Cardiac septum (tissue), 1 donor: ENCODE data around the gene VN1R4. TPM values are rescaled to one million over a fixed set of nuclear protein-coding genes. Genes with fewer than 3 reads are reported as not detected.
"Not testable (repeated sequence)": the region's sequence is repeated elsewhere in the genome, so short reads cannot be mapped to it uniquely, and the experiment has no call there.

ENCODE experiments used
- DNase-seq: peaks from one replicate; pipeline ENCODE4 v3.0.0-alpha.2; 2020; ENCODE audit warnings: low spot score
- intact Hi-C: fragments of 100-400 bp; cut with DNase I; formaldehyde crosslinking; loops from one replicate; pipeline ENCODE4 v1.14.0; 2022
- long read RNA-seq: library from polyadenylated mRNA; unstranded; transcript quantifications from one replicate; pipeline ENCODE4 v2.0.0, GENCODE V29; 2021
- total RNA-seq: library from RNA; stranded (reverse); fragmentation: NEBNext Ultra II Directional; extraction: Animal tissue kit (Norgen Biotek cat#: 25700); gene quantifications from one replicate; pipeline ENCODE4 v1.2.1, GENCODE V29; 2021
- donor health status: DM: no; HTN: no; CAD: no.

The VN1R4 gene, protein sequence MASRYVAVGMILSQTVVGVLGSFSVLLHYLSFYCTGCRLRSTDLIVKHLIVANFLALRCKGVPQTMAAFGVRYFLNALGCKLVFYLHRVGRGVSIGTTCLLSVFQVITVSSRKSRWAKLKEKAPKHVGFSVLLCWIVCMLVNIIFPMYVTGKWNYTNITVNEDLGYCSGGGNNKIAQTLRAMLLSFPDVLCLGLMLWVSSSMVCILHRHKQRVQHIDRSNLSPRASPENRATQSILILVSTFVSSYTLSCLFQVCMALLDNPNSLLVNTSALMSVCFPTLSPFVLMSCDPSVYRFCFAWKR
- total RNA-seq: not detected
- long read RNA-seq: 0 reads

DNA sequence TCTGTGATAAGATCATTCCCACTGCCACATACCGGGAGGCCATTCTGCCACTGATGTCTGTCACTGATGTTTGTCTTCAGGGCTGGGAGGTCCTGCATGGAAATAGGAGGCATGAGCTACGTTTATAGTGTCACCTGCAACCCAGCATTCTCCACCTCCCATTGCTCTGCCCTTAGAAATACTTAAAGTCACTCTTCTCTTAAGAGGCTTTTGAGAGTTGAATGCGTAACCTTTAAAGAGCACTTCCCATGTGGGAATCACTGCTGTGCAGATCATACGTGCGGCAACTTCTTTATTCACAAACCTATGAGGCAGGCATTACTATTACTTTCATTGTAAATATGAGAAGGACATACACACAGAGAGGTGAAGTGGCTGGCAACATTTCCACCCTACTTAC, at the start of gene VN1R4:
VN1R4 (minus strand) TSS at position 101 of the 400 bp plus-strand sequence; CDS start at position 43, 58 bp downstream.
- intact Hi-C loops, DNase-seq: not testable (repeated sequence)

DNA sequence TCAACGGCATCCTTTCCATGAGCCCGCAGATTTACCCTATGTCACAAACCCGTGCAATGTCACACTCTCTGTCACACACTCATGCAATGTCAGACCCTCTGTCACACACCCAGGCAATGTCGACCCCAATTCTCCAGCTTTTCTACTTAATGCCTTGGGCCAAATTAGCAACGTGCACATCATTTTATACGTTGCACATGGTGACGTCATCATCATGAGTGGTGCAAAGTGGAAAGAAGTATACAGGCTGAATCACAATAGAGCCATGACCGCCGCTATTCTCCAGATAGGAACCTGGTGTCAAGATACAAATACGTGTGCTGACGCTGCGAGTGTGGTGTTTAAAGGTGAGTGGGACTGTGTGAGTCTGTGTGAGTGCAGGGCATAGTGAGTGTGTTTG, 44.4 kb upstream of the VN1R4 start:
- no peak for DNase-seq
- intact Hi-C loops: no loop called here

GRCh38 chr19:53311044-53311443, 43.5 kb upstream of the VN1R4 start:
- no peak for DNase-seq
- intact Hi-C loops: no loop called here

GRCh38 chr19:53308339-53308811, 40.9 kb upstream of the VN1R4 start:
- intact Hi-C loops: no loop called here
- DNase-seq: no peak

- intact Hi-C loops, DNase-seq: not testable (repeated sequence)
Observed at GRCh38 chr19:53301341-53301740, 33.8 kb upstream of the VN1R4 start.

GRCh38 chr19:53294786-53295441, 27.4 kb upstream of the VN1R4 start:
- DNase-seq: no peak
- intact Hi-C loops: no loop called here

GRCh38 chr19:53290758-53291549, 23.4 kb upstream of the VN1R4 start:
- no peak for DNase-seq
- intact Hi-C loops: no loop called here

GRCh38 chr19:53285087-53285486, 17.6 kb upstream of the VN1R4 start:
- intact Hi-C loops: no loop called here
- no peak for DNase-seq

DNA sequence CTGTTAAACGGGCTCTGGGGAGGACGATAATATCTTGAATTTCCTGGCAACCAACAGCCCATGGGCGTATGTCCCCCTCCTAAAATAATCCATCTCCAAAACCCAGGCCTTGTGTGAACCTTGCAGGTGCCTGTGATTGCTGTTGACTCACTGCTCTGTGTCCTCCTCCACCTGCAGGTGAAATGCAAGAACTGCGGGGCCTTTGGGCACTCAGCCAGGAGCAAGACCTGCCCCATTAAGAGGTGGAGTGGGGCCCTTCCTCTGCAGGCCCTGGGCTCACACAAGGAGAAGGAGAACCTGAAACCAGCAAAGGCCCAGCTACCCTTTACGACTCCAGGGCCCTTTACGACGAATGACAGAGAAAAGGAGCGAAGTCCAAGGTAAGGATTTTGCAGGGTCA, 14.4 kb upstream of the VN1R4 start:
- intact Hi-C loops: not testable (repeated sequence)

GRCh38 chr19:53275480-53275879, 8.0 kb upstream of the VN1R4 start:
- intact Hi-C loops: no loop called here

More for the DNA sequence above, 14.4 kb upstream of the VN1R4 start:
- DNase-seq: not testable (repeated sequence)

DNA sequence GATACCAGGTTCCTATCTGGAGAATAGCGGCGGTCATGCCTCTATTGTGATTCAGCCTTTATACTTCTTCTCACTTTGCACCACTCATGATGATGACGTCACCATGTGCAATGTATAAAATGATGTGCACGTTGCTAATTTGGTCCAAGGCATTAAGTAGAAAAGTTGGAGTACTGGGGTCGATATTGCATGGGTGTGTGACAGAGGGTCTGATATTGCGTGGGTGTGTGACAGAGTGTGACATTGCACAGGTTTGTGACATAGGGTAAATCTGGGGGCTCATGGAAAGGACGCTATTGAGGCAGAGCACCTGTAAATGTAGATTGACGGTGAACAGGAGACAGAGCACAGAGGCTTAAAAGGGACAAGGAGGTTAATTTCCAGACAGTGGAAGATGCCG, 4.5 kb upstream of the VN1R4 start:
- intact Hi-C loops: no loop called here
- DNase-seq: no peak

More at GRCh38 chr19:53275480-53275879, 8.0 kb upstream of the VN1R4 start:
- no peak for DNase-seq

GRCh38 chr19:53269861-53270260, 2.3 kb upstream of the VN1R4 start:
- DNase-seq, intact Hi-C loops: not testable (repeated sequence)

- not testable (repeated sequence) for DNase-seq
- intact Hi-C loops: loop anchor here (5.0 kb wide), 1 partner anchor 74 kb away; the partner anchor contains the start of gene ZNF845
Observed at GRCh38 chr19:53257715-53258342, 9.7 kb downstream of the VN1R4 start, which contains the start of gene VN1R2. VN1R2 (plus strand) TSS chr19:53258292; CDS start chr19:53258376, 84 bp downstream.

- intact Hi-C loops: loop anchor here (5.0 kb wide), 2 partner anchors 57 to 78 kb away; partner anchors contain the start of gene ZNF845
- DNase-seq: peak; percentile 95
Observed at GRCh38 chr19:53254411-53255341, 12.8 kb downstream of the VN1R4 start, which contains the start of gene ZNF677. ZNF677 (minus strand) TSS chr19:53254873; CDS start chr19:53251550, 3,323 bp downstream.

DNA sequence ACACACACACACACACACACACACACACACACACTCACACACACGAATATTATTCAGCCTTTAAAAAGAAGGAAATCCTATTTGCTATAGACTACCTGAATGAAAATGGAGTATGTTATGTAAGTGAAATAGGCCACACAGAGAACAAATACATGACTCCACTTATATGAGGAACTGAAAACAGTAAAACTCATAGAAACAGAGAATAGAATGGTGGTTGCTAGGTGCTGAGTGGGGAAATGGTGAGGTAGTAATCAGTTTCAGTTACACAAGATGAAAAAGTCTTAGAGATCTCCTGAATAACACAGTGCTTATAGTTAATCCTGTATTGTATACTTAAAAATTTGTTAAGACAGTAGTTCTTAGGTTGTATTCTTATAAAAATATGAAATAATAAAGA, 21.0 kb downstream of the VN1R4 start:
- DNase-seq: no peak
- intact Hi-C loops: no loop called here

- intact Hi-C loops: no loop called here
- no peak for DNase-seq
Observed at GRCh38 chr19:53237114-53237777, 30.3 kb downstream of the VN1R4 start.

DNA sequence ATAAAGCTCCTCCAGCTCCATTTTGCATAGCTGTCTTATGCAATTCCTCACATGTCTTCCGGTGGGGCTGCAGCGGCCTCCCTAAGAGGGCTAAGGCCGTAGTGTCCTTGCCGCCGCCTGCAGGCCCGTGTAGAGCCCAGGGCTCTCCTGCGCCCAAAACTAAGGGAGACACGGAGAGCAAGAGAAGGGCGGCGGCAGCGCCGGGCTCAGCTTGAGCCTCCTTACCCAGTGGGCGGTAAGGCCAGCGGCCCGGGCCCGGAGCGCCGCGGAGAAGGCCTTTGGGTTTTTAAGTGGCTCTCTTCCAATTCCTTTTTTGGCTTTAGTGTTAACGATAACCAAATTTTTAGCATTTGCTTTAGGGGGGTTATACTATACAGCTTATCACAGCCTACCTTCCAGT, 42.9 kb downstream of the VN1R4 start:
- intact Hi-C loops: no loop called here
- DNase-seq: no peak

DNA sequence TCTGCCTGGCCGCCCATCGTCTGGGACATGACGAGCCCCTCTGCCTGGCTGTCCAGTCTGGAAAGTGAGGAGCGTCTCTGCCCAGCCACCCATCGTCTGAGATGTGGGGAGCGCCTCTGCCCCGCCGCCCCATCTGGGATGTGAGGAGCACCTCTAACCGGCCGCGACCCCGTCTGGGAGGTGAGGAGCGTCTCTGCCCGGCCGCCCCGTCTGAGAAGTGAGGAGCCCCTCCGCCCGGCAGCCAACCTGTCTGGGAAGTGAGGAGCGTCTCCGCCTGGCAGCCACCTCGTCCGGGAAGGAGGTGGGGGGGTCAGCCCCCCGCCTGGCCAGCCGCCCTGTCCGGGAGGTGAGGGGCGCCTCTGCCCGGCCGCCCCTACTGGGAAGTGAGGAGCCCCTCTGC, 44.8 kb downstream of the VN1R4 start:
- intact Hi-C loops, DNase-seq: not testable (repeated sequence)
